Measurements from ENCODE around the gene RALGPS1. TPM values are rescaled to one million over a fixed set of nuclear protein-coding genes. Genes with fewer than 3 reads are reported as not detected.

Gene RALGPS1
- total RNA-seq, 2 donors from 2014 or later, result 15.3 to 79.4 TPM

- no peak overlapping the region for H3K4me3 ChIP-seq
- TF ChIP-seq POLR2A (IDR thresholded peaks at IDR 0.05), result no peak
- no peak for TF ChIP-seq CTCF (IDR thresholded peaks at IDR 0.05)
- no peaks in the 10 kb centered on the region for H3K27me3 ChIP-seq
- peaks cover 16% of the 10 kb centered on the region for H3K4me1 ChIP-seq
- no peak overlapping the region for H3K27ac ChIP-seq
- intact Hi-C loops (cut with DNase I), result loop anchor here (10.0 kb wide), 1 partner anchor 182 kb away; no protein-coding TSS in a partner anchor
- 38 to 40% methylated on average over 4 of the region's 4 CpGs for WGBS, 2 donors
- no peaks in the 10 kb centered on the region for H3K36me3 ChIP-seq (replicated peaks in 1 of 2; ENCODE audit: insufficient read depth in 1 of 2, low read depth in 2 of 2)
- no peaks in the 10 kb centered on the region for H3K9me3 ChIP-seq
- DNase-seq (no peak), ATAC-seq (no peak)
Measured at GRCh38 chr9:127223266-127223665, 308.7 kb downstream of the RALGPS1 start.

- no peak overlapping the region for H3K4me3 ChIP-seq
- WGBS, 2 donors, result 16 to 22% methylated on average over 8 of the region's 8 CpGs
- ATAC-seq (no peak), DNase-seq (peak in 2 of 4 donors; percentile 22 to 33)
- no peaks in the 10 kb centered on the region for H3K27me3 ChIP-seq
- peak overlapping the region in 2 of 4 donors; percentile 71 to 73 for H3K27ac ChIP-seq
- TF ChIP-seq POLR2A (IDR thresholded peaks at IDR 0.05) (no peak), CTCF (IDR thresholded peaks at IDR 0.05) (no peak)
- no peaks in the 10 kb centered on the region for H3K36me3 ChIP-seq (replicated peaks in 1 of 2; ENCODE audit: insufficient read depth in 1 of 2, low read depth in 2 of 2)
- H3K9me3 ChIP-seq, result no peaks in the 10 kb centered on the region
- peaks cover 16% of the 10 kb centered on the region for H3K4me1 ChIP-seq
- intact Hi-C loops (cut with DNase I), result loop anchor here (10.0 kb wide), 1 partner anchor 181 kb away; no protein-coding TSS in a partner anchor
Measured at GRCh38 chr9:127223810-127224177, 309.2 kb downstream of the RALGPS1 start.

- Histone ChIP-seq H3K27ac (peak overlapping the region; percentile 55 to 79 (median 72)), H3K4me3 (peak overlapping the region in 1 of 2 donors; percentile 13), H3K27me3 (no peaks in the 10 kb centered on the region), H3K9me3 (no peaks in the 10 kb centered on the region), H3K4me1 (peaks cover 16% of the 10 kb centered on the region), H3K36me3 (replicated peaks in 1 of 2; ENCODE audit: insufficient read depth in 1 of 2, low read depth in 2 of 2) (no peaks in the 10 kb centered on the region)
- DNase-seq, result peak; percentile 91 to 94 (median 92)
- intact Hi-C loops (cut with DNase I), result loop anchor here (10.0 kb wide), 1 partner anchor 180 kb away; no protein-coding TSS in a partner anchor
- 1 to 4% methylated on average over 27 to 43 of the region's 56 CpGs for WGBS, 2 donors
- TF ChIP-seq POLR2A (IDR thresholded peaks at IDR 0.05) (peak in 2 of 3 donors; percentile 58 to 65), CTCF (IDR thresholded peaks at IDR 0.05) (peak in 3 of 7 experiments; percentile 16 to 25 (median 24))
- peak; percentile 73 for ATAC-seq
Measured at GRCh38 chr9:127224178-127224882, 309.7 kb downstream of the RALGPS1 start.

- Histone ChIP-seq H3K4me3 (peak overlapping the region in 1 of 2 donors; percentile 51), H3K36me3 (replicated peaks in 1 of 2; ENCODE audit: insufficient read depth in 1 of 2, low read depth in 2 of 2) (no peaks in the 10 kb centered on the region), H3K27me3 (no peaks in the 10 kb centered on the region), H3K27ac (peak overlapping the region; percentile 55 to 79 (median 72)), H3K9me3 (no peaks in the 10 kb centered on the region), H3K4me1 (peaks cover 16% of the 10 kb centered on the region)
- ATAC-seq, result peak; percentile 91
- TF ChIP-seq CTCF (IDR thresholded peaks at IDR 0.05) (peak in 2 of 7 experiments; percentile 11 to 14), POLR2A (IDR thresholded peaks at IDR 0.05) (peak in 1 of 3 donors; percentile 8)
- intact Hi-C loops (cut with DNase I), result loop anchor here (10.0 kb wide), 1 partner anchor 180 kb away; no protein-coding TSS in a partner anchor
- 0 to 1% methylated on average over 5 to 45 of the region's 106 CpGs for WGBS, 2 donors
- DNase-seq, result peak; percentile 97 to 99 (median 98)
Measured at GRCh38 chr9:127224883-127225739, 310.5 kb downstream of the RALGPS1 start.
